GM23338 (cell line): ENCODE results near the gene OR14A16.

Experiments used
- EZH2 ChIP-seq: fragments of 200-600 bp; sonication (generic); IDR thresholded peaks from one replicate; pipeline ENCODE4 v1.8.0; 2017; ENCODE audit warnings: antibody characterized with exemption, mild to moderate bottlenecking, low read depth; ENCODE audit not compliant: unreplicated experiment
- TF ChIP-seq, protein P1 (sequence below), 2 experiments: fragments of 200-600 bp in 1 of 2; sonication (generic) in 1 of 2; conservative IDR thresholded peaks; 2 replicates each; pipeline versions ENCODE4 v1.5.1 to v1.6.1; 2016 to 2017; ENCODE audit warnings: antibody characterized with exemption in 2 of 2, low read depth in 2 of 2, mild to moderate bottlenecking in 2 of 2, moderate library complexity in 1 of 2

- TF ChIP-seq, protein P1, sequence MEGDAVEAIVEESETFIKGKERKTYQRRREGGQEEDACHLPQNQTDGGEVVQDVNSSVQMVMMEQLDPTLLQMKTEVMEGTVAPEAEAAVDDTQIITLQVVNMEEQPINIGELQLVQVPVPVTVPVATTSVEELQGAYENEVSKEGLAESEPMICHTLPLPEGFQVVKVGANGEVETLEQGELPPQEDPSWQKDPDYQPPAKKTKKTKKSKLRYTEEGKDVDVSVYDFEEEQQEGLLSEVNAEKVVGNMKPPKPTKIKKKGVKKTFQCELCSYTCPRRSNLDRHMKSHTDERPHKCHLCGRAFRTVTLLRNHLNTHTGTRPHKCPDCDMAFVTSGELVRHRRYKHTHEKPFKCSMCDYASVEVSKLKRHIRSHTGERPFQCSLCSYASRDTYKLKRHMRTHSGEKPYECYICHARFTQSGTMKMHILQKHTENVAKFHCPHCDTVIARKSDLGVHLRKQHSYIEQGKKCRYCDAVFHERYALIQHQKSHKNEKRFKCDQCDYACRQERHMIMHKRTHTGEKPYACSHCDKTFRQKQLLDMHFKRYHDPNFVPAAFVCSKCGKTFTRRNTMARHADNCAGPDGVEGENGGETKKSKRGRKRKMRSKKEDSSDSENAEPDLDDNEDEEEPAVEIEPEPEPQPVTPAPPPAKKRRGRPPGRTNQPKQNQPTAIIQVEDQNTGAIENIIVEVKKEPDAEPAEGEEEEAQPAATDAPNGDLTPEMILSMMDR (conservative IDR thresholded peaks at IDR 0.05; ENCODE audit: low read depth in 2 of 2): peak in 1 of 2 experiments; percentile 66; a peak in 2 of 4 replicates
- TF ChIP-seq EZH2: no peak
Observed at GRCh38 chr1:247857069-247857984, 33.4 kb upstream of the OR14A16 start, which contains the start of gene TRIM58.
